ENCODE data around the gene STXBP6.

DNA sequence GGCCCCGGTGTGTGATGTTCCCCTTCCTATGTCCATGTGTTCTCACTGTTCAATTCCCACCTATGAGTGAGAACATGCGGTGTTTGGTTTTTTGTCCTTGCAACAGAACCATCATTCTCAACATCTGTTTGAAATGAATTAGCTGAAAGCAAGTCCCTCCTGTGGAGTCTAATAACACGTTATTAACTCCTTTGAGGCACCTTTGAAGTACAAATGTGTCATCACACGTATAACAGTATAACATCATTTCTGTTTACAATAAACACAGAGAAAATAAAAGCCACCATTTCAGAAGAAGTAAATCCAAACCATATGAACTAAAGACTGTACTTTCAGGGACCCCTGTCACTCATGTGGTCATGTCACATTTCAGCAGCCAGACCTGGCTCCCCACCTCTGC, 198.5 kb downstream of the STXBP6 start:
- TF ChIP-seq POLR2A (IDR thresholded peaks at IDR 0.05), result no peak
- TF ChIP-seq, protein P1, sequence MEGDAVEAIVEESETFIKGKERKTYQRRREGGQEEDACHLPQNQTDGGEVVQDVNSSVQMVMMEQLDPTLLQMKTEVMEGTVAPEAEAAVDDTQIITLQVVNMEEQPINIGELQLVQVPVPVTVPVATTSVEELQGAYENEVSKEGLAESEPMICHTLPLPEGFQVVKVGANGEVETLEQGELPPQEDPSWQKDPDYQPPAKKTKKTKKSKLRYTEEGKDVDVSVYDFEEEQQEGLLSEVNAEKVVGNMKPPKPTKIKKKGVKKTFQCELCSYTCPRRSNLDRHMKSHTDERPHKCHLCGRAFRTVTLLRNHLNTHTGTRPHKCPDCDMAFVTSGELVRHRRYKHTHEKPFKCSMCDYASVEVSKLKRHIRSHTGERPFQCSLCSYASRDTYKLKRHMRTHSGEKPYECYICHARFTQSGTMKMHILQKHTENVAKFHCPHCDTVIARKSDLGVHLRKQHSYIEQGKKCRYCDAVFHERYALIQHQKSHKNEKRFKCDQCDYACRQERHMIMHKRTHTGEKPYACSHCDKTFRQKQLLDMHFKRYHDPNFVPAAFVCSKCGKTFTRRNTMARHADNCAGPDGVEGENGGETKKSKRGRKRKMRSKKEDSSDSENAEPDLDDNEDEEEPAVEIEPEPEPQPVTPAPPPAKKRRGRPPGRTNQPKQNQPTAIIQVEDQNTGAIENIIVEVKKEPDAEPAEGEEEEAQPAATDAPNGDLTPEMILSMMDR (IDR thresholded peaks at IDR 0.05), result no peak
